Hypothalamus (tissue), 51 donors: Measurements from ENCODE around the gene SLC25A44.
A peak's percentile ranks its signal among the peaks of the same experiment; 100 is the strongest.

Experiments
- DNase-seq, 51 donors: peaks; one replicate each; lab custom pipeline; 2025; lab: John Stamatoyannopoulos, UW

The SLC25A44 gene

GRCh38 chr1:156233426-156234127 lies 39.7 kb downstream of the SLC25A44 start:
- no peak for DNase-seq

GRCh38 chr1:156236164-156236563 lies 42.3 kb downstream of the SLC25A44 start:
- no peak for DNase-seq

DNA sequence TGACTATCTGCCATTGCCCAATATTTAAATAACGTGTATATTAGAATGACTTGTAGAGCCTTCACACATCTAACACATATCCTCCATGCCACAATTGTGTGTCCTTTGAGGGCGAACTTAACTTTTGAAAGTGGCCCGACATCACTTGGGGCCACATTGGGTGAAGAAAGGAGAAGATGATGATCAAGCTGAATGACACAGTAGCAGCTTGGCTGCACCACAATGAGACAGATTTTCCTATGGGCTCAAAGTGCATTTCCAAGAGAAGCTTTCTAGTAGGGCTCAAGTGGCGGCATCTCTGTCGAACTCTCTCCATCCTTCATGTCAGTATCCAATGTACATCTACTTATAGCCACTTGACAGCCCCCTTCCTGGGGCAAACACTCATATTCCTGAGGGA lies 44.3 kb downstream of the SLC25A44 start:
- no peak for DNase-seq

GRCh38 chr1:156241311-156241811 lies 47.5 kb downstream of the SLC25A44 start:
- DNase-seq, result peak in 2 of 51 donors; percentile 9 to 33

- no peak for DNase-seq
Measured at GRCh38 chr1:156241926-156242325, 48.0 kb downstream of the SLC25A44 start, which contains the start of gene BGLAP. BGLAP (plus strand) TSS chr1:156242184; CDS start chr1:156242232, 48 bp downstream.

- peak in 4 of 51 donors; percentile 19 to 45 (median 34) for DNase-seq
Measured at GRCh38 chr1:156242738-156243137, 48.8 kb downstream of the SLC25A44 start.

DNA sequence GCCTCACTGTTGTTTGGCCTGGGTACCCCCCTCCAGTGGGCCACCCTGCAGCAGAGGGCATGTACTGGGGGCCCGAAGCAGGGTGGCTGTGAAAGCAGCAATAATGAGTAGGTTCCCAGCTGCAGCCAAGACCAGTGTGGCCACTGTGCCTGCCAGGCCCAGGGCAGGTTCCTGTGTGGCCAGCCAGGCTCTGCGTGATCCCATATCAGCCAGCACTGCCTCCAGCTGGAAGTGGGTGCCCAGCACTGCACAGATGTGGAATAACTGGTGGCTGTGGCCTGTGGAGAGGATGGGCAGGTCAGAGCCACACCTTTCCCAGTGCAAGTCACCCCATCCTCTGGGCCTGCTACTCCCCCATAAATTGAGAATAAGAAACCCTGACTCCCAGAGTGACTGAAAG lies 50.2 kb downstream of the SLC25A44 start:
- DNase-seq, result no peak

- no peak for DNase-seq
Measured at GRCh38 chr1:156244712-156245111, 50.8 kb downstream of the SLC25A44 start.

DNA sequence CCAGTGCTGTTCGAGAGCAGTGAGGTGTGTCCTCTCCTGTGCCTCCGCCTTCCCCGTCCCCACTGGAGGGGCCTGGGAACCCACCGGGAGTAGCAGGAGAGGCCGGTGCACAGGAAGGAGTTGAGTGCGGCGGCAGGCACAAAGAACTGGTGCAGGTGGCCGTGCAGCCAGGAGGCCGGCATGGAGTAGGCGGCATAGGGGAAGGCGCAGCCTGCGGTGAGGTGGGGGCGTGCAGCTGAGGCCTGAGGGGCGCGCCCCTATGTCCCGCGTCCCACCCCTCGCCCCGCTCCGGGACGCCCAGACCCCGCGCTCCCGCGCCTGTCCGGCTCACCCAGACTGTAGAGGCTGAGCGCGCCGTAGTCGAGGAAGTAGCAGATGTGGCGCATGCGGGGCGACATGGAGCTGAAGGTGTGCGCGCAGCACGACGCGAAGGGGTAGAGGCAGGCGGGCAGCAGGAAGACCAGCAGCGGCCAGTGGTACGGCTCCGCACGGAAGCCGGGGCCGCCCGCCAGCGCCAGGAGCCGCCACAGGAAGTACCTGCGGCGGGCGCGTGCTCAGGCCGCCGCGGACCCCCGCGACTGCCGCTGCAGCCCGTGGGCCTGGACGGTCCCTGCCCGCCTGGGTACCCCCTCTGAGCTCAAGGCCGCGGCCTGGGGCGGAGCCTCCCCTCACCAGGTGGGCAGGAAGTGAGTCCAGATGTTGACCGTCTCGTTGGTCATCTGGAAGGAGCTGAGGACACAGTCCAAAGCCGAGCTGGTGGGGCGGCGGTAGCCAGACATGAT lies 51.7 kb downstream of the SLC25A44 start:
- peak in 5 of 51 donors; percentile 6 to 36 (median 17) for DNase-seq

DNA sequence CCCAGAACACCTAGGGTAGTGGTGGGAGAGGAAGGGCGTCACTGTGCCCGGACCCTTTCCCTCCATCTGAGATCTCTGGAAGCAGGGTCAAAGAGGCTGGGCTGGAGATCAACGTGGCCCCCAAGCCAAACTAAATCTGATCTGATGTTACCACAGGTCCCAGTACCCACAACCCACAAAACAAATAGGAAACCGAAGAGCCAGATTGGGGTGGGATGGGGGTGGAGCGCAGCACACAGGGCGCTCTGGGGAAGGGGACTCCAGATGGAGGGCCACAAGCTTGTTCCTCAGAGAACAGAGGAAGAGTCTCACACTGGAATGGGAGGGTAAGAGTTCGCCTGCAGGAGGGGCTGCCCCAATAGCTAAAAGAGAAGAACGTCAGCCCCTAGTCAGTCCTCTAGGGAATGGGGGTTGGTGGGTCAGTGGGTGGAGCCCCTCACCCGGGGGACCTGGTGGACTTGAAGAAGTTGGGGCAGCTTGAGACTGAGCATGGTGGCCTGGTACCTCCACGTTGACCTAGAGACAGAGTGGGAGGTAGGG lies 52.4 kb downstream of the SLC25A44 start:
- DNase-seq, result no peak

DNA sequence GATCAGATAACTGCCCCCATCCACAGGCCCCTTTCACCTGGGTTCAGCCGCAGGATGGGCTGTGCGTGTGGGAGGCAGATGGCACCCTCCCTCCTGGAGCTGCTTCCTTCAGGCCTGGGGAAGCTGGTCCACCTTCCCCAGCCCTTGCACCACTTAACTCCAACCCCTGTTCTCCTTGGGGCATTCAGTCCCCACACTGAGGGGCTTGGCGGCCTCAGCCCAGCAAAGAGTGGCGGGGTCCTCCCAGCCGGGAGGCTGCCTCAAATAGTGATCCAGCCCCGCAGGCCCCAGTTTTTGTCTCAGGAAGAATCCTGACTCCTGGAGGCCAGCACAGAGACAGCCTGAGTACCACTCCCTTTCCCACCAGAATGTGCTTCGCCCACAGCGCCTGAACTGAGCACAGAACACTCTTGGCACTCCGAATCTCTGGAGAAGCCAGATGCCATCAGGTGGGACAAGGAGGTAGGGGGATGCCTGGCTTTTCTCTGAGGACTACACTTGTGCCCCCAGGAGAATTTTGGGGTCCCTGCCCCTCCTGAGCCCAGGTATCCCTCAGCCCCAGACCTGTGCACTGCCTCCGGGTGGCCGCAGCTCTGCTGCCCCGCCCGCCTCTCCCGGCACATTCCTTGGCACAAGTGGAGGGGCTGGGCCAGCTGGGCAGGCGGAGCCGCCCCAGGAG lies 53.0 kb downstream of the SLC25A44 start:
- DNase-seq, result peak in 15 of 51 donors; percentile 23 to 58 (median 46)

DNA sequence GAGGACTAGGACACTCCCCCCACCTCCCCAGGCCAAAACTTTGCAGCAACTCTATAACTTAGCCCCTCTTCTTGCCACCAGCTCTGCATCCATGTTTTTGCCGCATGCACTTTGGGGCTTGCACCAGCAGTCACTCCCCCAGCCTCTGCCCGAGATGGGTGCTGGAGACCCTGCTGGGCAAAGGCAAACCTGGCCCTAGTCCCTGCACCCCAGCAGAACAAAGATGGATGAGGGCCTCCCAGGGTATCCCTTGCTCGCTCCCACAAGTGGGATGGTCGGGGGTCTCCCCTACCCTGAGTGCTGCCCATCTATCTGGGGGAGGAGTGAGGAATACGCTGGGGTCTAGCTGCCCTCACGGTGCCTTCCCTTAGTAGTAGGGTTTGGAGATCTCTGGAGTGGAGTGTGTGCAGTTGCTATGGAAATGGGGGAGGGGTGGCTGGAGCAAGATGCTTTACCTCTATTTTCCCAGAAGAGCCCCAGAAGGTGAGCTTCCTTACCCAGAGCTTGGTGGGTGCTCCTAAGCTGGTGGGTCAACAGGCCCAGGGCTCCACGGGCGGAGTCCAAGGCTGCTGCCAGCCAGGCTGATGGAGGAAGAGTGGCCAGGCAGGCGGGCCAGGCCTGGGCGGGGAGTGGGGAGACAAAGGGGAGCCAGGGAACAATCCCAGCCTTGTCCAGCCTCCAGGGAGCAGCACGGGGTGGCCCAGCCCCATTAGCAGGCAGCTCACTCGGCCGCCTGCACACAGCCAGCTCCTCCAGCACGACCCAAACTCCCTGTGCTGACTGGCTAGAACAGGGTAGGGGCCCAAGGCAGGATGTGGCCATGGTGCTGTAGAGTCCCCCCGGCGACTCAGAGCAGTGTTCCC lies 53.8 kb downstream of the SLC25A44 start, which contains the start of gene PAQR6:
Gene PAQR6, minus strand, starts transcription at position 597 of the 863 bp plus-strand sequence. CDS start 1,325 bp downstream, outside the sequence.
- DNase-seq, result peak in 50 of 51 donors; percentile 35 to 98 (median 89)

- no peak for DNase-seq
Measured at GRCh38 chr1:156248323-156248683, 54.4 kb downstream of the SLC25A44 start.

DNA sequence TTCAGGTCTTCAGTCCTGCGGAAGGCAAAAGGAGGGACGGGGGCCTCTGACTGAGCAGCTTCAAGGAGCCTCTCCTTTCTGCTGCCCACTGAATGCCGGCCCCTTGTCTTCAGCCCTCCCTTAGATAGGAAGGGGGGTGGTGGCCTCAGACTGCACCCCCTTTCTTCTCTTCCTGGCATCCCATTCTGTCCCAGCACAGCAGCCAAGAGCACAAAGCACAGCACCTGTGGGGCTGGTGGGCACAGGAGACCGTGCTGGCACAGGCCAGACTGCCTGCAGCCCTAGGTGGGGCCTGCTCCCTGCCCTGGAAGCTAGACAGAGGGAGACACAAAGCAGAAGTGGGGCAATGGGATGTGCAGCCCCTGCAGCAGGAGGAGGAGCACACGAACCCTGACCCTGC lies 55.7 kb downstream of the SLC25A44 start:
- DNase-seq, result peak in 1 of 51 donors; percentile 37

- peak in 8 of 51 donors; percentile 13 to 43 (median 29) for DNase-seq
Measured at GRCh38 chr1:156251527-156251926, 57.6 kb downstream of the SLC25A44 start.

- DNase-seq, result no peak
Measured at GRCh38 chr1:156253634-156254033, 59.7 kb downstream of the SLC25A44 start.

DNA sequence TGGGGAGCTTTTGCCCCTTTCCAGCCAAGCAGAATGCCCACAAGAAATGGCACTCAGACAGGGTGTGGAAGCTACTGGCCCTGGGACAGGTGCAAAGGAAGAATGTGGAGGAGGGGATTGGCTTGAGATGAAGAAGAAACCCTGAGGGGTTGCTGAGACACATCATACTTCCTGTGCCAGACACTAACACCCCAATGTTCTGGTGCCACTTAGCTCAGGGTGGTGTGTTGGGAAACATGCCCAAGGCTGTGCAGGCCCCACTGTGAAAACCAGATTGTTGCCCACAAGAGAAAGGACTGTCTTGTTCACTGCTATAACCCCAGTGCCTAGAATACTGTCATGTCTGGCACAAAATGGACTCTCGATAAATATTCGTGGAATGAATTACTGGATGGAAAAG lies 63.8 kb downstream of the SLC25A44 start:
- peak in 5 of 51 donors; percentile 9 to 20 (median 10) for DNase-seq

DNA sequence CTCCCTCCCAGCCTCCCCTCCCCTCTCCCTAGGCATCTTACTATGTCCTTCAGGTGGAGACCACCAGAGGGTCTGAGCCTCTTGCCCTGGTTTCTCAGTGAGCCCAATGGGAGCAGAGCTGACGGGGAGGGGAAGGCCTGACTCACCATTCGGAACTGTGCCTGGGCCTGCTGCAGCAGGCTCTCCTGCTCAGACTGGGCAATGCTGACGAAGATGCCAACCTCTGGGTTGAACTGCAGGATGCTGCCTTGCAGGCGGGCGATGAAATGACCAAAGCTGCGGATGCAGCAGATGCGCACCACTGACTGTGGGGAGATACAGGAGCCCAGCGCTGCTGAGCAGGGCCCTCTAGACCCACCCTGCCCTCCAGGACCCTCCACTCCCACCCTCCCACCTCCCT lies 65.0 kb downstream of the SLC25A44 start:
- DNase-seq, result no peak

- DNase-seq, result peak in 24 of 51 donors; percentile 27 to 73 (median 50)
Measured at GRCh38 chr1:156259805-156260204, 65.9 kb downstream of the SLC25A44 start.

- DNase-seq, result peak in 19 of 51 donors; percentile 25 to 72 (median 53)
Measured at GRCh38 chr1:156260896-156261295, 67.0 kb downstream of the SLC25A44 start.
